Testis (tissue), 3 donors: Measurements from ENCODE around the gene CD81. TPM values are rescaled to one million over a fixed set of nuclear protein-coding genes. Genes with fewer than 3 reads are reported as not detected.

Experiments used
- DNase-seq: peaks from one replicate; pipeline ENCODE4 v3.0.0-alpha.2; 2019
- H3K27ac ChIP-seq, 2 donors: fragments of 200-600 bp; sonication (generic); one replicate each; pipeline ENCODE4 v1.5.1; 2019
- H3K27me3 ChIP-seq: fragments of 200-600 bp; sonication (generic); one replicate; pipeline ENCODE4 v1.5.1; 2019
- H3K36me3 ChIP-seq: fragments of 200-600 bp; sonication (generic); one replicate; pipeline ENCODE4 v1.5.1; 2017; ENCODE audit warnings: low read depth; ENCODE audit errors: missing control alignments
- H3K4me1 ChIP-seq: fragments of 200-600 bp; sonication (generic); one replicate; pipeline ENCODE4 v1.5.1; 2019
- H3K4me3 ChIP-seq, 2 donors: fragments of 200-600 bp; sonication (generic); one replicate each; pipeline ENCODE4 v1.5.1; 2017 to 2019
- H3K9me3 ChIP-seq: fragments of 200-600 bp; sonication (generic); one replicate; pipeline ENCODE4 v1.5.1; 2017
- POLR2A ChIP-seq: fragments of 450-650 bp; IDR thresholded peaks from one replicate; pipeline ENCODE4 v1.6.1; 2017; ENCODE audit warnings: antibody characterized with exemption, mild to moderate bottlenecking, moderate library complexity
- WGBS, 2 donors: methylation state at CpG; one replicate each; pipeline ENCODE4 v1.1.5; 2018; 5-methylcytosine and 5-hydroxymethylcytosine counted together
- intact Hi-C: fragments of 100-400 bp; cut with DNase I; formaldehyde crosslinking; loops from one replicate; pipeline ENCODE4 v1.15.1; 2023; ENCODE audit warnings: low total_unique reads
- polyA plus RNA-seq: library from polyadenylated mRNA; stranded (reverse); fragments of 350-450 nt; fragmentation: Illumina TruSeq; extraction: RNeasy Lipid Tissue Mini Kit (QIAGEN cat#74804); gene quantifications from one replicate; pipeline ENCODE4 v1.2.3, GENCODE V29; 2014; ENCODE audit warnings: low read depth, low replicate concordance; ENCODE audit not compliant: insufficient read depth
- total RNA-seq, 2 donors: library from RNA; depleted of rRNA; stranded (reverse); fragments of >200 nt; gene quantifications; one replicate each; pipeline ENCODE4 v1.2.3, GENCODE V29; 2016
- TF ChIP-seq, protein P1 (sequence below), 3 experiments: fragments of 450-650 bp in 2 of 3; fragments of 200-600 bp in 1 of 3; sonication (generic) in 1 of 3; IDR thresholded peaks; one replicate each; pipeline ENCODE4 v1.5.1; 2016 to 2019; ENCODE audit warnings: antibody characterized with exemption in 3 of 3, mild to moderate bottlenecking in 2 of 3, moderate library complexity in 1 of 3

Gene CD81
- total and polyA plus RNA-seq, 3 donors from 2014 or later, result 541 to 829 (median 665) TPM

DNA sequence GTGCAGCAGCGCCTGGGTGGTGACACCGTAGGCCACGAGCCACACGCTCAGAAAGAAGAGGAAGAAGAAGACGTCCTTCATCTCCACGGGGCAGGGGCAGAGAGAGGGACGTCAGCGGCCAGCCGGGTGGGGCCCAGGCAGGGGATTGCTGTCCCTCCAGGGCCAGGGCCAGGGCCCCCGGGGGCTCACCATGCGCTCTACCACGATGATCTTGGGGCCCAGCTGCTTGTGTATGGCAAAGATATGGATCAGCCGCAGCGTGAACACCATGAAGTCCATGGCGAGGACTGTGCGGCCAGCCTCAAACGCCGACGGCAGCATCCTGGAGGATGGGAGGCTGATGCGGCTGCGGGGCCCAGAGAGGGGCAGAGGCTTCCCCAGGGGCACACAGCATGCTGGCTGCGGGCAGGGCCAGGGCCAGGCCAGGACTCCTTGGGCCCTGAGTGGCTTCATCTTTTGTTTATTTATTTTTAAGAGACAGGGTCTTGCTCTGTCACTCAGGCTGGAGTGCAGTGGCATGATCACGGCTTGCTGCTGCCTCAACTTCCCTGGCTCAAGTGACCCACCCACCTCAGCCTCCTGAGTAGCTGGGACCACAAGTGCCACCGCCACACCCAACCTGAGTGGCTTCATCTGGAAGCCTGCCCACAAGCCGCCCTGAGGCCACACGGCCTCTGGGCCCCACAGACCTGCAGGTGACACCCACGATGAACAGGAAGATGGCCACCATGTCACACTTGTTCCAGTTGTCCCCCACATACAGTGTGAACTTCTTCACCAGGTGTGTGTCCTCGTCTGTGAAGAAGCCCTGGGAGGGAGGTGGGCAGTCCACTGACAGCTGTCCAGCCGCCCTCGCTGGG lies 34.6 kb downstream of the CD81 start:
- no peak overlapping the region for H3K27ac ChIP-seq
- no peak for DNase-seq
- no peaks in the 10 kb centered on the region for H3K36me3 ChIP-seq
- no peaks in the 10 kb centered on the region for H3K4me1 ChIP-seq
- TF ChIP-seq POLR2A, result no peak
- TF ChIP-seq, protein P1, sequence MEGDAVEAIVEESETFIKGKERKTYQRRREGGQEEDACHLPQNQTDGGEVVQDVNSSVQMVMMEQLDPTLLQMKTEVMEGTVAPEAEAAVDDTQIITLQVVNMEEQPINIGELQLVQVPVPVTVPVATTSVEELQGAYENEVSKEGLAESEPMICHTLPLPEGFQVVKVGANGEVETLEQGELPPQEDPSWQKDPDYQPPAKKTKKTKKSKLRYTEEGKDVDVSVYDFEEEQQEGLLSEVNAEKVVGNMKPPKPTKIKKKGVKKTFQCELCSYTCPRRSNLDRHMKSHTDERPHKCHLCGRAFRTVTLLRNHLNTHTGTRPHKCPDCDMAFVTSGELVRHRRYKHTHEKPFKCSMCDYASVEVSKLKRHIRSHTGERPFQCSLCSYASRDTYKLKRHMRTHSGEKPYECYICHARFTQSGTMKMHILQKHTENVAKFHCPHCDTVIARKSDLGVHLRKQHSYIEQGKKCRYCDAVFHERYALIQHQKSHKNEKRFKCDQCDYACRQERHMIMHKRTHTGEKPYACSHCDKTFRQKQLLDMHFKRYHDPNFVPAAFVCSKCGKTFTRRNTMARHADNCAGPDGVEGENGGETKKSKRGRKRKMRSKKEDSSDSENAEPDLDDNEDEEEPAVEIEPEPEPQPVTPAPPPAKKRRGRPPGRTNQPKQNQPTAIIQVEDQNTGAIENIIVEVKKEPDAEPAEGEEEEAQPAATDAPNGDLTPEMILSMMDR (IDR thresholded peaks at IDR 0.05), result no peak
- no peaks in the 10 kb centered on the region for H3K27me3 ChIP-seq
- no peaks in the 10 kb centered on the region for H3K9me3 ChIP-seq
- WGBS, 2 donors, result 79 to 86% methylated on average over 12 to 30 of the region's 30 CpGs
- no peak overlapping the region for H3K4me3 ChIP-seq
- intact Hi-C loops, result loop anchor here (5.0 kb wide), 1 partner anchor 219 kb away; no protein-coding TSS in a partner anchor

DNA sequence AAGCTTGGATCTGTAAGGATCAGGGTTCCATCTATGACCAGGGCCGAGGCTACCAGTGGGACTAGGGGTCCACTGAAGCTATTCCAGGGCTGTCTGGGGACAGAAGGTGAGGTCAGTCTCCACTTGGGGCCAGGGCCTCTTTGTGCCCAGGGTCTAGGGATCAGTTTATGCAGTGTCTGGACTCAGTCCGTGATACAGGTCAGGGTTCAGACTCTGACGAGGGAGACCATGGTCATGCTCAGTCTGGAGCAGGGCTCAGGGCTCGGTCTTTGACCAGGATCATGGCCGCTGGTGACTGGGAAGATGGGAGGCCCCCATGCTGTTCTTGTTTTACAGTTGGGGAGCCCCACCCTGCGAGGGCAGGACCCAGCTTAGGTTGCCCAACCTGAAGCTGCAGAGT lies 35.2 kb downstream of the CD81 start:
- Histone ChIP-seq H3K27me3 (no peaks in the 10 kb centered on the region), H3K4me1 (no peaks in the 10 kb centered on the region), H3K36me3 (no peaks in the 10 kb centered on the region), H3K27ac (no peak overlapping the region), H3K9me3 (no peaks in the 10 kb centered on the region), H3K4me3 (no peak overlapping the region)
- WGBS, 2 donors, result 89 to 90% methylated on average over 4 to 6 of the region's 6 CpGs
- intact Hi-C loops, result loop anchor here (5.0 kb wide), 1 partner anchor 220 kb away; no protein-coding TSS in a partner anchor
- no peak for TF ChIP-seq POLR2A
- TF ChIP-seq, protein P1 (IDR thresholded peaks at IDR 0.05), result no peak
- DNase-seq, result no peak

DNA sequence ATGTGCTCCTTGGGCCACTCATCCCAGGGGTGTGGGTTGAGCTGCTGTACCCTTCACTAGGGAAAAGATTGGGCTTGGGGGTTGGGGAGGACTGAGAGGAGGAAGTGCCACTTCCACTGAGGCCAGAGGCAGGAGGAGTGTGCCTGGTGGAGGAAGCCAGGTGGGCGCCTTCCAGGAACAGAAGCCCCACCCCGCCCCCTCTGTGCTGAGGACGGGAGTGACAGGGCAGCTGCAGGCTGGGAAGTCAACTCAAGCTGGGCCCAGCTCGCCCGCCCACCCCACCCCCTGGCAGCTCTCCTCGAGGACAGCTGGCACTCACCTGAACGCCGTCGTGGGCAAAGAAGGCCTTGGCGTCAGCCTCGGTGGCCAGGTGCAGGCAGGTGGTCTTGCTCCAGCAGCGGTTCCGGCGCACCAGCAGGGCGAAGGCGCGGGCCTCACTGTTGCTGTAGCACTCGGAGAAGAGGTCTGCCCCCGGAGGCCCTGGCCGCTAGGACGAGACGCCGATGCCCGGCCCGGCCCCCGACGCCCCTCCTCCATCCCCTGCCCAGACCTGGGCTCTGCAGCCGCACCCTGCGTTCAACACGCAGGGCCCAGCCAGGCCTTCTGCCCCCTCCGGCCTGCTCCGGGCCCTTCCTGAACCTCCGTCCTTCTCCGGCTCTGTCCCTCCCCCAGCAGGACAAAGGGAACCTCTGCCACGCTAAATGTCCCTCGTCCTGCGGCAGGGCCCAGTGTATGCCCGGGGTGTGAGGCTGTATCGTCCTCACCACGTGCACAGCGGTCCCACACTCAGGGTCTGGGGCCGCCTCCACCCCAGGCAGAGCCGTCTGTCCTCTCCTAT lies 36.9 kb downstream of the CD81 start:
- no peaks in the 10 kb centered on the region for H3K36me3 ChIP-seq
- H3K27me3 ChIP-seq, result no peaks in the 10 kb centered on the region
- H3K4me3 ChIP-seq, result no peak overlapping the region
- no peak overlapping the region for H3K27ac ChIP-seq
- 81 to 90% methylated on average over 19 to 37 of the region's 43 CpGs for WGBS, 2 donors
- intact Hi-C loops, result loop anchor here (5.0 kb wide), 1 partner anchor 222 kb away; no protein-coding TSS in a partner anchor
- no peak for DNase-seq
- no peaks in the 10 kb centered on the region for H3K4me1 ChIP-seq
- no peaks in the 10 kb centered on the region for H3K9me3 ChIP-seq
- no peak for TF ChIP-seq POLR2A
- TF ChIP-seq, protein P1 (IDR thresholded peaks at IDR 0.05), result no peak

- H3K4me1 ChIP-seq, result no peaks in the 10 kb centered on the region
- DNase-seq, result no peak
- intact Hi-C loops, result loop anchor here (5.0 kb wide), 2 partner anchors 107 to 222 kb away; no protein-coding TSS in a partner anchor
Measured at GRCh38 chr11:2414616-2415015, 37.5 kb downstream of the CD81 start.

More at GRCh38 chr11:2414616-2415015, 37.5 kb downstream of the CD81 start:
- Histone ChIP-seq H3K9me3 (no peaks in the 10 kb centered on the region), H3K27me3 (no peaks in the 10 kb centered on the region), H3K27ac (no peak overlapping the region), H3K36me3 (no peaks in the 10 kb centered on the region), H3K4me3 (no peak overlapping the region)
- WGBS, 2 donors, result 93 to 96% methylated on average over 23 to 35 of the region's 35 CpGs
- TF ChIP-seq, protein P1 (IDR thresholded peaks at IDR 0.05), result no peak
- no peak for TF ChIP-seq POLR2A
